GM19351 (cell line): Measurements from ENCODE around the gene DCLK1.

ENCODE experiments used
- ATAC-seq: cut with Tn5 transposase; IDR thresholded peaks from one replicate; pipeline ENCODE4 v1.9.1; 2021; ENCODE audit warnings: mild to moderate bottlenecking, moderate library complexity; ENCODE audit not compliant: unreplicated experiment

The DCLK1 gene

GRCh38 chr13:35722458-35723052, 408.6 kb downstream of the DCLK1 start:
- no peak for ATAC-seq

GRCh38 chr13:35720690-35721554, 410.3 kb downstream of the DCLK1 start:
- peak; percentile 68 for ATAC-seq

- no peak for ATAC-seq
Measured at GRCh38 chr13:35720290-35720689, 410.9 kb downstream of the DCLK1 start.
